ENCODE data around the gene JAZF1.

DNA sequence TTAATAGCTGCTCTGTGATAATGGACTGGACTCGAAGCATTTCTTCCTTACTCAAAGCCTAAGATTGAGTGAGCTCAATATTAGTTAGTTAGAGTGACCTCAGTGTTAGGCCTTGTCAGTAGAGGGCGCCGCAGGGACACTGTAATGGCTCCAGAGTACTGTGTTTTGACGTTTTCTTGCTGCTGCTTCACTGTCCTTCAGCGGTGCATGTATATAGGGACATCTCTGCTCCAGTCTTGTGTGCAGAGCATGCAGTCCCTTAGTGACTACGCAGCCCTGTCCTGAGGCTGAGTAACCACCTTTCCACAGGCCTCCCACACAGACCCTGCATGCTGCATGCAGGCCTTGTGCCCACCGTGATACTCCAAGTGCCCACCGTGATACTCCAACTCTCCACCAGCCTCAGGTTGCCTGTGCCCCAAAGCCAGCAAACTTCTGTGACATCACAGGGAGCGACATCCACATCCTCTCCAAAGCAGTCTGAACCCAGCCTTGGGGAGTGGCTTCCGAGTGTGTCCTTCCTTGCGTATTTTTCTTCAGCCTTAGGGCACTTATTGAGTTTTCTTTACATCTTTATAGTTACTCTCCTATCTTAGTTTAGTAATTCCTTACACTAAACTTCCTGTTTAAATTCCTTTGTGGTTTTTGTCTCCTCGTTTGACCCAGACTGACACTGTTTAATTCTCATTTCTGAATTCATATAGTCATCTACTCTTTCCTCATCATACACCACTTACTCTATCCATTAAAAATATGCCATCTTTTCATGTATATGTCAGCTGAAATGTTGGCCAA lies 118.2 kb downstream of the JAZF1 start:
- TF ChIP-seq CEBPB (IDR thresholded peaks at IDR 0.05) (no peak), TAF1 (IDR thresholded peaks at IDR 0.05; ENCODE audit: low read depth) (no peak), YY1 (IDR thresholded peaks at IDR 0.05; ENCODE audit: low read depth) (0 out of 2 replicates have a peak, but pooled peaks have one; percentile 36), TCF12 (IDR thresholded peaks at IDR 0.05; ENCODE audit: low read depth) (no peak), TEAD4 (IDR thresholded peaks at IDR 0.05) (no peak), RAD21 (IDR thresholded peaks at IDR 0.05; ENCODE audit: low read depth) (peak; percentile 67), CREB1 (IDR thresholded peaks at IDR 0.05; ENCODE audit: low read depth) (no peak), EP300 (IDR thresholded peaks at IDR 0.05; ENCODE audit: borderline replicate concordance) (no peak)
- TF ChIP-seq, protein P1, sequence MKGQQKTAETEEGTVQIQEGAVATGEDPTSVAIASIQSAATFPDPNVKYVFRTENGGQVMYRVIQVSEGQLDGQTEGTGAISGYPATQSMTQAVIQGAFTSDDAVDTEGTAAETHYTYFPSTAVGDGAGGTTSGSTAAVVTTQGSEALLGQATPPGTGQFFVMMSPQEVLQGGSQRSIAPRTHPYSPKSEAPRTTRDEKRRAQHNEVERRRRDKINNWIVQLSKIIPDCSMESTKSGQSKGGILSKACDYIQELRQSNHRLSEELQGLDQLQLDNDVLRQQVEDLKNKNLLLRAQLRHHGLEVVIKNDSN (IDR thresholded peaks at IDR 0.05), result no peak
- TF ChIP-seq, protein P2, sequence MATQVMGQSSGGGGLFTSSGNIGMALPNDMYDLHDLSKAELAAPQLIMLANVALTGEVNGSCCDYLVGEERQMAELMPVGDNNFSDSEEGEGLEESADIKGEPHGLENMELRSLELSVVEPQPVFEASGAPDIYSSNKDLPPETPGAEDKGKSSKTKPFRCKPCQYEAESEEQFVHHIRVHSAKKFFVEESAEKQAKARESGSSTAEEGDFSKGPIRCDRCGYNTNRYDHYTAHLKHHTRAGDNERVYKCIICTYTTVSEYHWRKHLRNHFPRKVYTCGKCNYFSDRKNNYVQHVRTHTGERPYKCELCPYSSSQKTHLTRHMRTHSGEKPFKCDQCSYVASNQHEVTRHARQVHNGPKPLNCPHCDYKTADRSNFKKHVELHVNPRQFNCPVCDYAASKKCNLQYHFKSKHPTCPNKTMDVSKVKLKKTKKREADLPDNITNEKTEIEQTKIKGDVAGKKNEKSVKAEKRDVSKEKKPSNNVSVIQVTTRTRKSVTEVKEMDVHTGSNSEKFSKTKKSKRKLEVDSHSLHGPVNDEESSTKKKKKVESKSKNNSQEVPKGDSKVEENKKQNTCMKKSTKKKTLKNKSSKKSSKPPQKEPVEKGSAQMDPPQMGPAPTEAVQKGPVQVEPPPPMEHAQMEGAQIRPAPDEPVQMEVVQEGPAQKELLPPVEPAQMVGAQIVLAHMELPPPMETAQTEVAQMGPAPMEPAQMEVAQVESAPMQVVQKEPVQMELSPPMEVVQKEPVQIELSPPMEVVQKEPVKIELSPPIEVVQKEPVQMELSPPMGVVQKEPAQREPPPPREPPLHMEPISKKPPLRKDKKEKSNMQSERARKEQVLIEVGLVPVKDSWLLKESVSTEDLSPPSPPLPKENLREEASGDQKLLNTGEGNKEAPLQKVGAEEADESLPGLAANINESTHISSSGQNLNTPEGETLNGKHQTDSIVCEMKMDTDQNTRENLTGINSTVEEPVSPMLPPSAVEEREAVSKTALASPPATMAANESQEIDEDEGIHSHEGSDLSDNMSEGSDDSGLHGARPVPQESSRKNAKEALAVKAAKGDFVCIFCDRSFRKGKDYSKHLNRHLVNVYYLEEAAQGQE (IDR thresholded peaks at IDR 0.05; ENCODE audit: low read depth), result no peak
- TF ChIP-seq, protein P3, sequence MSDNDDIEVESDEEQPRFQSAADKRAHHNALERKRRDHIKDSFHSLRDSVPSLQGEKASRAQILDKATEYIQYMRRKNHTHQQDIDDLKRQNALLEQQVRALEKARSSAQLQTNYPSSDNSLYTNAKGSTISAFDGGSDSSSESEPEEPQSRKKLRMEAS (IDR thresholded peaks at IDR 0.05), result no peak
